ENCODE results near the gene C16orf96.

C16orf96 gene

DNA sequence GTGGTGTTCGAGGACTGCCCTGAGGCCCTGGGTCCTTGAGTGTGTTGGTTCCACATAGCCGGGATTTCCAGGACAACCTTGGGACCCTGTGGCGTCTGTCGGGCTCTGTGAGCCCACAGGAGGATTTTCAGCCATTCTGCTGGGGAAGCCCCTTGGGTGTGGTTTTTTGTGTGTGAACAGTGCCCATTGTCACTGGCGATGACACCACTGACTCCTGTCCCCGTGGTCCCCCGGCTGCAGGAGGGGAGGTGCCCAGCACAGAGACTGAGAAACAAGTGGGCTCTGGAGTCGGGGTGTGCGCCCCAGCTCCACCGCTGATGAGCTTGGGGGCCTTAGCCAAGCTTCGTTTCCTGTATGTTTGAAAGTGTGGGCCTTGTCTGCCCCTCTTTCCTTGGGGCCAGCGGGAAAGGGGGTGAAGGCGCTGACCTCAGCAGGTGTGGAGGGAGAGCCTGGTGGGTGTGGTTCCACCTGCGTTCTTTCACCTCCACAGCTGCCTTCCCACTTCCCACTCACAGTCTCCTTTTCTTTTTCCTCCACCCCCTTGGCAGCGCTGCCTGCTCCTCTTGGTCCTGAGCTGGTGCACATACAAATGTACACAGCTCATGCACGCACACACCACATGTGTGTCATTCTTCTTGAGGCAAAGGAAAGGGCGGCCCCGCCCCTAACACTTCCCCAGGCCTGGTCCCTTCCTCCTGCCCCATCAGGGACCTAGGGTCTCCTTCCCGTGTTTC is 84.6 kb downstream of the C16orf96 start:
- DNase-seq (ENCODE audit: insufficient read length, low spot score) (no peak), FAIRE-seq (no peak)

DNA sequence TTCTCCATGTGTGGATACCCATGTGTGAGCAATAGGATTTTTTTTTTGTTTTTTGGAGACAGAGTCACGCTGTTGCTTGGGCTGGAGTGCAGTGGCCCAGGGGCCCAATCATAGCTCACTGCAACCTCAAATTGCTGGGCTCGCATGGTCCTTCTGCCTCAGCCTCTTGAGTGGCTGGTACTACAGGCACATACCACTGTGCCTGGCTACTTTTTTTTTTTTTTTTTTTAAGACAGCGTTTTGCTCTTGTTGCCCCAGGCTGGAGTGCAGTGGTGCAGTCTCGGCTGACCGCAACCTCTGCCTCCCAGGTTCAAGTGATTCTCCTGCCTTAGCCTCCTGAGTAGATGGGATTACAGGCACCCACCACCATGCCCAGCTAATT is 85.2 kb downstream of the C16orf96 start:
- DNase-seq (ENCODE audit: insufficient read length, low spot score) (no peak), FAIRE-seq (no peak)

DNA sequence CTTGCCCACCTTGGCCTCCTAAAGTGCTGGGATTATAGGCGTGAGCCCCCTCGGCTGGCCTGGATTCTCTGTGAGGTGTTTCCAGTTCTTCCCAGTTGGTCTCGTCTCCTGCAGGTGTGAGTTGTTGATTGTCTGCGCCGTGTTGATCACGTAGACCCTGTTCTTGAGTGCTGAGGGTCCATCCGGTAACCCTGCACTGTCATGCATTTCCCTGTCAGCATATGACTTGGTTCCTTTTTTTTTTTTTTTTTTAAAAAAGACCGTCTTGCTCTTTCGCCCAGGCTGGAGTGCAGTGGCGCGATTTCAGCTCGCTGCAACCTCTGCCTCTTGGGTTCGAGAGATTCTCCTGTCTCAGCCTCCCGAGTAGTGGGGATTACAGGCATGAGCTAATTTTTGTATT is 85.8 kb downstream of the C16orf96 start:
- DNase-seq (ENCODE audit: insufficient read length, low spot score) (no peak), FAIRE-seq (no peak)

DNA sequence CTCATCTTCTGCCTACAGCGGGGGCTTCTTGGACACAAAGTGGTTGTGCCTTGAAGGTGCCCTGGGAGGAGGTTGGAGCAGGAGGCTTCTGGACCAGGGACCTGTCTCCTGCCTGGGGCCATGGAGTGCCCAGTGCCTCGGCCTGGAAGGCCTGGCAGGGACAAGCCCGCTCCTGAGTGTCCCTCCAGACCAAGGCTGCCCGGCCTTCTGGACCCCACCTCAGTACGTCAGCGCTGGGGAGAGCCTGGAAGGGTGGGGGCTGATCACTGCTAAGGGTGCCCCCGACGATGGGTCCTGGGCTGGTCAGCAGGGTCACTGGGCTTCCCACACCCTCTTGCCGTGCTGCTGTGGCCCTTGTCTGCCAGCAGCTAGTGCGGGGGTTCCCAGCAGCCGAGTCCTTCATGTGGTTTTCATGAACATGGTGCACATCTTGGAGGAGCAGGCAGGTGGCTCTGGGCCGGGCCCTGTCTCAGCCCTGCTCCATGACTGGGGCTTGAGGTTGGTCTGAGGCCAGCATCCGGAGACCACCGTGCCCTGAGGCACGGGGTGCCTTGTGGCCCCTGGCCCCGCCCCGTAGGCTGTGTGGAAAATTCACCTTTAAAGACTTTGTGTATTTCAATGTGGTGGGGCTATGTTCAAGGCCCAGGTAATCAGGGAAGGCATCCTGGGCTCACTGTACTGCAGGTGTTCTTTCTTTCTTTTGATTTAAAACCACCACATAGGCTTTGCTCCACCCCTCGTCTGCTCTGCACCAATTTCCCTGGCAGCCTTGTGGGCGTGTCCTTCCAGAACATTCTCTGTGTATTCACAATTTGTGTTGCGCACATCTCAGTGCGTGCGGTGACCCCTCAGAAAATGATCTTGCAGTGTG is 90.9 kb downstream of the C16orf96 start:
- DNase-seq (ENCODE audit: insufficient read length, low spot score) (no peak), FAIRE-seq (no peak)

DNA sequence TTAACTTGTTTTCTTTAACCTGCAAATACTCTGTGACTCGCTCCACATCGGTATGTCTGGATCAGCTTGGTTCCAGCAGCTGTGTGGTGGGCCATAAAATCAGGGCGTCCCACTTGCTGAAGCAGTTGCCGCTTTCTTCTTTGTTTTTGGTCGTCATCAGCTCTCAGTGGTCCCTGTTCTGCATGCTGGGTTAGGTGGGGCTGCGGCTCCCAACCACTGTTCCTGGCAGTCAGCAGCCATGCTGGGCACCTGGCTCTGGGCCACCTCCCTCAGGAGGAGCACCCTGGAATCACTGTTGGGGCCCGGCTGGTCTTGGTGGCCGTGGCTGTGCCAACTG is 91.5 kb downstream of the C16orf96 start:
- FAIRE-seq (no peak), DNase-seq (ENCODE audit: insufficient read length, low spot score) (no peak)

DNA sequence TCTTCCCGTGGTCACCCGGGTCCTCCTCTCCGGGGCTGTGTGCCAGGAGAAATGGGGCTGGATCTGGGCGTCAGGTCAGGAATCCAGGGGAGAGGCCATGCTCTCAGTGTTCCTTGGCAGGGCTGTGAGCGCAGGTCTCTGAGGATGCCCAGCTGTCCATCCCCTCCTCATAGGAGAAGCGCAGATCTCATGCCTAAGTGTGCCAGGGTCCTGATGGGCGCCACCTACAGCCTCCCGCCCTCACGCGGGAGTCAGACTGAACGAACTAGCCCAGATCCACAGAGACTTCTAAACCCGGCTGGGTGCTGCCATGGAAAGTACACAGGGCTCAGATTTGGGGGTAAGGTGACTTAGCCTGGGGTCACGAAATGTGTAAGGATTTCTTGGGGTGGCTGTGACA is 92.8 kb downstream of the C16orf96 start:
- DNase-seq (ENCODE audit: insufficient read length, low spot score) = no peak
- no peak for FAIRE-seq

DNA sequence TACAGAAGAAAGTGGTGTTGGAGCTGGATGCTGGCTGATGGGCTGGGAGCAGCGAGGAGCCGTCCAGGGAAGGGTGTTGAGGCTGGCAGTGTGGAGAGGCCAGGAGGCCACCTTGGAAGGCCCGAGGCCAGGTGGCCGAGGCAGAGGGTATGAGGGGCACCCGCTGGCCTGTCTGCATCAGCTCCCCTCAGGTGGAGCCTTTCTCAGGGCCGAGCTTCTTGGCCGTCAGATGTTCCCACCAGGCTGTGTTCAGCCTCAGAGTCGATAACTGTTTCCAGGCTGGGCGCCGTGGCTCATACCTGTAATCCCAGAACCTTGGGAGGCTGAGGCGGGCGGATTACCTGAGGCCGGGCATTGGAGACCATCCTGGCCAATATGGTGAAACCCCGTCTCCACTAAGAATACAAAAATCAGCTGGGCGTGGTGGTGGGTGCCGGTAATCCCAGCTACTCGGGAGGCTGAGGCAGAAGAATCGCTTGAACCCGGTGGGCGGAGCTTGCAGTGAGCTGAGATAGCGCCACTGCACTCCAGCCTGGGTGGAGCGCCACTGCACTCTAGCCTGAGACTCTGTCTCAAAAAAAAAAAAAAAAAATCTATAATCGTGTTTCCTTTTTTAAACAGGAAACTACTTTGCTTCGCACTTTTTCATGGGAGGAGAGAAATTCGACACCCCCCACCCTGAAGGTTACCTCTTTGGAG is 93.8 kb downstream of the C16orf96 start:
- no peak for FAIRE-seq
- no peak for DNase-seq (ENCODE audit: insufficient read length, low spot score)
